Measurements from ENCODE around the gene IZUMO1. TPM values are rescaled to one million over a fixed set of nuclear protein-coding genes. Genes with fewer than 3 reads are reported as not detected.

IZUMO1 gene
- total and polyA plus RNA-seq, 2 of the 8 experiments (the other 6 are each of a cell fraction or from before 2014, with no cell fraction given): 0.33 to 1.8 TPM

DNA sequence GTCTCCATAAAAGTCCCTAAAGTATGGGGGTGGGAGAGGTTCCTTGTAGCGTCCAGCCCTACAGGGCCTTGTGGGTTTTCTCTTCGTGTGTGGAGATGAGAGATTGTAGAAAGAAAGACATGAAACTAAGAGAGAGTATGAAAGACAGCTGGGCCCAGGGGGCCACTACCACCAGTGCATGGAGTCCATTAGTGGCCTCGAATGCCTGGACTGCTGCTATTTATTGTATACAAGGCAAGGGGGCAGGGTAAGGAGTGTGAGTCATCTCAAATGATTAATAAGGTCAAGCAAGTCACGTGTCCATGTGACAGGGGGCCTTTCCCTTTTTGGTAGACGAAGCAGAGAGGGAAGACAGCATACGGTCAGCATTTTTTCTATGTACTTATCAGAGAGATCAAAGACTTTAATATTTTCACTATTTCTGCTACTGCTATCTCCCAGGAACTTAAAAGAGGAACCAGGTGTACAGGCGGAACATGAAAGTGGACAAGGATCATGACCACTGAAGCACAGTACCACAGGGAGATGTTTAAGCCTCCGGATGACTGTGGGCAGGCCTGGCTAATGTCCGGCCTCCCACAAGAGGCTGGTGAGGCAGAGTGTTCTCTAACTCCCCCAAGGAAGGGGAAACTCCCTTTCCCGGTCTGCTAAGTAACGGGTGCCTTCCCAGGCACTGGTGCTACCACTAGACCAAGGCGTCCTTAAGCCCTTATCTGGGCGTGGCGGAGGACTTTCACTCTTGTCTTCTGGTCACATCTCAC, 34.1 kb upstream of the IZUMO1 start:
- no peaks in the 10 kb centered on the region for H4K20me1 ChIP-seq (replicated peaks in 1 of 2; ENCODE audit: control insufficient read depth in 1 of 2, insufficient read depth in 2 of 2, low read length in 2 of 2)
- no peaks in the 10 kb centered on the region for H3K36me3 ChIP-seq (ENCODE audit: control insufficient read depth in 2 of 4, insufficient read depth in 4 of 4, low read length in 3 of 4)
- no peak overlapping the region for H3K23ac ChIP-seq (ENCODE audit: insufficient read length)
- H4K5ac ChIP-seq (ENCODE audit: insufficient read length, low read depth, low read length): no peak overlapping the region
- H4K91ac ChIP-seq (replicated peaks; ENCODE audit: insufficient read length, low read length): no peak overlapping the region
- no peak overlapping the region for H3K4me2 ChIP-seq (ENCODE audit: insufficient read depth in 1 of 2, low read depth in 2 of 2, low read length in 2 of 2)
- H3K79me2 ChIP-seq (ENCODE audit: control insufficient read depth in 1 of 2, insufficient read depth in 2 of 2, low read length in 2 of 2): no peaks in the 10 kb centered on the region
- H3K23me2 ChIP-seq (ENCODE audit: low read depth, low read length): 0 out of 2 replicates have a peak, but pooled peaks cover 2% of the 10 kb centered on the region
- 90% methylated on average over 14 of the region's 14 CpGs; no CpG with 5 or more reads in 1 of the 2 experiments for WGBS, 2 experiments (ENCODE audit: extremely low coverage in 1 of 2, insufficient coverage in 1 of 2, insufficient read length in 1 of 2, insufficient replicate concordance in 2 of 2, low coverage in 1 of 2, low lambda C conversion rate in 2 of 2, missing lambda C conversion rate in 1 of 2)
- H2BK15ac ChIP-seq (ENCODE audit: low read length): peak overlapping the region; percentile 1; the same call in 1 of the 2 replicates
- no peaks in the 10 kb centered on the region for H3K9me3 ChIP-seq (ENCODE audit: insufficient read depth in 2 of 2, low read depth in 1 of 2, low read length in 1 of 2)
- no peak overlapping the region for H2AK5ac ChIP-seq (ENCODE audit: low read depth, low read length)
- H3K27ac ChIP-seq (ENCODE audit: low read depth, low read length): no peak overlapping the region
- H3K4me3 ChIP-seq (ENCODE audit: extremely low read depth in 1 of 4, insufficient read depth in 2 of 4, low read depth in 3 of 4, low read length in 4 of 4): no peak overlapping the region
- peaks cover 0 to 3% (median 0%) of the 10 kb centered on the region in 4 experiments; a peak in 3 of 7 replicates for H3K27me3 ChIP-seq (replicated peaks in 1 of 4; ENCODE audit: control insufficient read depth in 3 of 4, extremely low read depth in 1 of 4, insufficient read depth in 3 of 4, low read length in 3 of 4)
- DNase-seq (ENCODE audit: low read depth in 1 of 2, low spot score in 2 of 2) (no peak), FAIRE-seq (no peak)
- H2BK12ac ChIP-seq (ENCODE audit: low read depth, low read length): no peak overlapping the region
- no peak overlapping the region for H3K4ac ChIP-seq (replicated peaks; ENCODE audit: insufficient read length, low read depth, low read length)
- no peak overlapping the region for H2BK20ac ChIP-seq (ENCODE audit: low read length)
- ChIA-PET POLR2A (ENCODE audit: partially characterized antibody) (interaction anchor here (1.4 to 2.3 kb wide), 3 partner anchors 11 to 135 kb away, joined by 5 to 7 read pairs (median 5); partner anchors contain the start of genes CA11 and FGF21), CTCF (ENCODE audit: partially characterized antibody) (interaction anchor here (1.2 to 17.5 kb wide), 5 partner anchors 9 to 63 kb away, joined by 4 to 231 read pairs (median 9); no protein-coding TSS in a partner anchor)
- H3K79me1 ChIP-seq (ENCODE audit: low read depth, low read length): no peaks in the 10 kb centered on the region
- H3K9ac ChIP-seq (replicated peaks in 1 of 4; ENCODE audit: extremely low read depth in 1 of 4, low read depth in 3 of 4, low read length in 3 of 4): no peak overlapping the region
- H4K8ac ChIP-seq (ENCODE audit: extremely low read depth, insufficient read depth, low read length): no peak overlapping the region
- no peak overlapping the region for H3K14ac ChIP-seq (ENCODE audit: insufficient read length)
- no peak overlapping the region for H3K56ac ChIP-seq (replicated peaks; ENCODE audit: insufficient read length, low read depth, low read length)
- no peak overlapping the region for H3K18ac ChIP-seq (ENCODE audit: extremely low read depth, low read length)
- H2BK120ac ChIP-seq (replicated peaks; ENCODE audit: low read depth, low read length): no peak overlapping the region
- no peak overlapping the region for H2BK5ac ChIP-seq (ENCODE audit: low read depth, low read length)
- H3K4me1 ChIP-seq (replicated peaks in 1 of 4; ENCODE audit: control insufficient read depth in 3 of 4, insufficient read depth in 4 of 4, low read length in 3 of 4): no peaks in the 10 kb centered on the region
- H2AFZ ChIP-seq (ENCODE audit: low read length): no peak overlapping the region
- TF ChIP-seq POLR2AphosphoS5 (IDR thresholded peaks at IDR 0.05; ENCODE audit: low read depth, low read length) (no peak), MAFK (IDR thresholded peaks at IDR 0.05; ENCODE audit: low read depth, low read length) (no peak), KDM4A (IDR thresholded peaks at IDR 0.05; ENCODE audit: low read depth, low read length, severe bottlenecking) (no peak), ZNF274 (IDR thresholded peaks at IDR 0.05; ENCODE audit: borderline replicate concordance, extremely low read depth, low read length) (no peak), RAD21 (IDR thresholded peaks at IDR 0.05 in 1 of 2, conservative IDR thresholded peaks at IDR 0.05 in 1 of 2; ENCODE audit: low read depth in 2 of 2, low read length in 2 of 2) (no peak), EZH2 (IDR thresholded peaks at IDR 0.05; ENCODE audit: low read depth, low read length, severe bottlenecking) (no peak), SUZ12 (IDR thresholded peaks at IDR 0.05; ENCODE audit: low read length) (no peak), TEAD4 (IDR thresholded peaks at IDR 0.05; ENCODE audit: low read depth, low read length) (no peak)
- TF ChIP-seq, protein P1, sequence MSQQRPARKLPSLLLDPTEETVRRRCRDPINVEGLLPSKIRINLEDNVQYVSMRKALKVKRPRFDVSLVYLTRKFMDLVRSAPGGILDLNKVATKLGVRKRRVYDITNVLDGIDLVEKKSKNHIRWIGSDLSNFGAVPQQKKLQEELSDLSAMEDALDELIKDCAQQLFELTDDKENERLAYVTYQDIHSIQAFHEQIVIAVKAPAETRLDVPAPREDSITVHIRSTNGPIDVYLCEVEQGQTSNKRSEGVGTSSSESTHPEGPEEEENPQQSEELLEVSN (IDR thresholded peaks at IDR 0.05): no peak
